ENCODE results near the gene VANGL2. TPM values are rescaled to one million over a fixed set of nuclear protein-coding genes. Genes with fewer than 3 reads are reported as not detected.

Gene VANGL2
- total and polyA plus RNA-seq, 2 of the 4 experiments (the other 2 are of a cell fraction), result 0.36 to 3.6 TPM

DNA sequence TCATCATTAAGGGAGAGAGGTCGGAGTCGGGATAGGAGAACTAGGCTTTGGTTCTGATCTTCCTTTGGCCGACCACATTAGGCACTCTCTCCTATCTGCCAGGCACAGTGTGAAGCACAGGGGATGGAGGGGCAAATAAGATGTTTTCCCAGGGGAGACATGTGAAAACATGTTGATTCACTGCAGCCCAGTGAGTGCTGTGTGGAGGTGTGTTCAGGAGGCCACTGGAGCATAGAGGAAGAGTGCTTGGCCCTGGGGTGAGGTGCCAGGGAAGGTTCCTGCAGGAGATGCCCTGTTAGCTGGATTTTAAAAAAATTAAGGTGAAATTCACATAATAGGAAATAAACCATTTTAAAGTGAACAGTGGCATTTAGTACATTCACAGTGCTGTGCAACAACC lies 3.7 kb downstream of the VANGL2 start:
- H4K8ac ChIP-seq (ENCODE audit: low read depth in 2 of 2, low read length in 2 of 2), result no peak overlapping the region
- no peak overlapping the region for H3K18ac ChIP-seq (ENCODE audit: low read depth, low read length)
- in situ Hi-C loops (cut with MboI; ENCODE audit: low sequenced_read_pairs) (no loop called here), intact Hi-C loops (cut with micrococcal nuclease) (no loop called here), dilution Hi-C loops (cut with HindIII; ENCODE audit: low sequenced_read_pairs, unreplicated experiment) (no loop called here)
- no peak overlapping the region for H2BK15ac ChIP-seq (ENCODE audit: low read depth, low read length)
- no peak overlapping the region for H3K56ac ChIP-seq (ENCODE audit: extremely low read depth, insufficient read depth, low read length)
- no peak overlapping the region for H3K4me2 ChIP-seq (ENCODE audit: low read depth, low read length)
- H2BK120ac ChIP-seq (ENCODE audit: low read depth, low read length), result no peak overlapping the region
- CTCF ChIA-PET, result no interaction called here
- H3K23ac ChIP-seq (ENCODE audit: low read depth, low read length), result no peak overlapping the region
- H3K27me3 ChIP-seq (ENCODE audit: control insufficient read depth, insufficient read depth, low read length), result peaks cover 24% of the 10 kb centered on the region
- no peaks in the 10 kb centered on the region for H3K36me3 ChIP-seq (ENCODE audit: control insufficient read depth, insufficient read depth, low read length)
- POLR2A ChIA-PET (ENCODE audit: unreplicated experiment), result no interaction called here
- H3K14ac ChIP-seq (replicated peaks; ENCODE audit: low read depth, low read length), result no peak overlapping the region
- H2AK9ac ChIP-seq (replicated peaks; ENCODE audit: low read depth, low read length, poor library complexity), result no peak overlapping the region
- no peak overlapping the region for H4K5ac ChIP-seq (ENCODE audit: low read depth, low read length)
- H2AK5ac ChIP-seq (ENCODE audit: low read depth, low read length), result no peak overlapping the region
- 100% methylated on average over 2 of the region's 3 CpGs; no CpG with 5 or more reads in 1 of the 2 experiments for WGBS, 2 experiments (ENCODE audit: extremely low coverage in 2 of 2, insufficient read length in 1 of 2)
- H3K9me1 ChIP-seq (ENCODE audit: insufficient read depth, low read length), result 0 out of 2 replicates have a peak, but pooled peaks cover 5% of the 10 kb centered on the region
- ATAC-seq (ENCODE audit: low read depth), result no peak
- no peak overlapping the region for H2BK5ac ChIP-seq (ENCODE audit: low read depth, low read length, poor library complexity, severe bottlenecking)
- DNase-seq, result no peak
- no peak overlapping the region for H4K91ac ChIP-seq (ENCODE audit: insufficient read depth, low read depth, low read length)
- H3K79me1 ChIP-seq (ENCODE audit: low read depth in 1 of 2, low read length in 2 of 2), result no peaks in the 10 kb centered on the region
- H3K9me3 ChIP-seq (ENCODE audit: control insufficient read depth, insufficient read depth, low read length), result no peaks in the 10 kb centered on the region
- H2AFZ ChIP-seq (replicated peaks; ENCODE audit: low read length, poor library complexity), result no peak overlapping the region
- H3K27ac ChIP-seq (ENCODE audit: insufficient read depth, low read length), result no peak overlapping the region
- TF ChIP-seq, protein P1, sequence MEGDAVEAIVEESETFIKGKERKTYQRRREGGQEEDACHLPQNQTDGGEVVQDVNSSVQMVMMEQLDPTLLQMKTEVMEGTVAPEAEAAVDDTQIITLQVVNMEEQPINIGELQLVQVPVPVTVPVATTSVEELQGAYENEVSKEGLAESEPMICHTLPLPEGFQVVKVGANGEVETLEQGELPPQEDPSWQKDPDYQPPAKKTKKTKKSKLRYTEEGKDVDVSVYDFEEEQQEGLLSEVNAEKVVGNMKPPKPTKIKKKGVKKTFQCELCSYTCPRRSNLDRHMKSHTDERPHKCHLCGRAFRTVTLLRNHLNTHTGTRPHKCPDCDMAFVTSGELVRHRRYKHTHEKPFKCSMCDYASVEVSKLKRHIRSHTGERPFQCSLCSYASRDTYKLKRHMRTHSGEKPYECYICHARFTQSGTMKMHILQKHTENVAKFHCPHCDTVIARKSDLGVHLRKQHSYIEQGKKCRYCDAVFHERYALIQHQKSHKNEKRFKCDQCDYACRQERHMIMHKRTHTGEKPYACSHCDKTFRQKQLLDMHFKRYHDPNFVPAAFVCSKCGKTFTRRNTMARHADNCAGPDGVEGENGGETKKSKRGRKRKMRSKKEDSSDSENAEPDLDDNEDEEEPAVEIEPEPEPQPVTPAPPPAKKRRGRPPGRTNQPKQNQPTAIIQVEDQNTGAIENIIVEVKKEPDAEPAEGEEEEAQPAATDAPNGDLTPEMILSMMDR (conservative IDR thresholded peaks at IDR 0.05; ENCODE audit: low read depth, low read length), result no peak
- no peak for TF ChIP-seq MAZ (IDR thresholded peaks at IDR 0.05; ENCODE audit: borderline replicate concordance, low read depth, low read length)
- TF ChIP-seq BHLHE40 (IDR thresholded peaks at IDR 0.05; ENCODE audit: low read depth, low read length), result no peak
- TF ChIP-seq CHD1 (IDR thresholded peaks at IDR 0.05; ENCODE audit: low read depth, low read length), result no peak
- TF ChIP-seq FOS (IDR thresholded peaks at IDR 0.05; ENCODE audit: low read depth, low read length), result no peak
- TF ChIP-seq RAD21 (IDR thresholded peaks at IDR 0.05; ENCODE audit: low read length), result no peak
- H2BK20ac ChIP-seq (ENCODE audit: low read depth, low read length), result no peak overlapping the region
- no peaks in the 10 kb centered on the region for H4K20me1 ChIP-seq (ENCODE audit: insufficient read depth, low read length)
- no peak overlapping the region for H3K4ac ChIP-seq (ENCODE audit: low read depth, low read length)
- H3K4me1 ChIP-seq (ENCODE audit: control insufficient read depth, insufficient read depth, low read length), result no peaks in the 10 kb centered on the region
- no peak overlapping the region for H3K9ac ChIP-seq (ENCODE audit: low read depth, low read length)
- no peak overlapping the region for H3K4me3 ChIP-seq (ENCODE audit: insufficient read depth, low read depth, low read length)
- BruUV-seq (replicated peaks), result no TSS peak

All from IMR-90 (cell line).